ENCODE measurements around the gene ARMC6.

The ARMC6 gene

DNA sequence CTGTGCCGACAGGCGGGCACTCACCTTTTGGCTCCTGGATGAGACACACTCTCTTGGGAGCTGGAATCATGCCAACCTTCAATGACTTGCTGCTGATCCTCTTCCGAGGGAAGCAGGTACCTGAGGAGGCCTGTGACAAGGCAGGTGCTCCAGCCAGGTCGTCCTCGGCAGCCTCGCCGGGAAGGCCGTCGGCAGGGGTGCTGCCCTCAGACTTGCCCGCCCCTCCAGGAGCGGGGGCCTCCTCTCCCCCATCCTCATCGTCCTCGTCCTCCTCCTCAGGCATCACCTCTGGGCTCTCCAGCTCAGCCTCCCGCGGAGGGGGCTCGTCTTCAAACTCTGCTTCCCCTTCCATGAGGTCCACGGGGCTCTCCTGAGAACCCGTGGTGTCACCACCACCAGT, 29.3 kb upstream of the ARMC6 start:
- Histone ChIP-seq H3K27ac (ENCODE audit: low read depth, low read length) (no peak overlapping the region), H4K20me1 (ENCODE audit: low read depth, low read length) (no peaks in the 10 kb centered on the region), H3K9ac (ENCODE audit: low read length) (no peak overlapping the region), H3K36me3 (ENCODE audit: low read length) (peaks cover 12% of the 10 kb centered on the region; the same call in 1 of the 2 replicates), H3K4me2 (ENCODE audit: low read depth, low read length, poor library complexity, severe bottlenecking) (no peak overlapping the region), H3K27me3 (ENCODE audit: low read length) (no peaks in the 10 kb centered on the region), H3K79me2 (ENCODE audit: insufficient read depth, low read length) (no peaks in the 10 kb centered on the region), H3K9me3 (ENCODE audit: insufficient read depth, low read length) (no peaks in the 10 kb centered on the region), H3K4me3 (ENCODE audit: insufficient read depth, low read length, poor library complexity, severe bottlenecking) (no peak overlapping the region), H2AFZ (ENCODE audit: low read depth, low read length, severe bottlenecking) (no peak overlapping the region), H3F3A (ENCODE audit: insufficient read depth) (no peaks in the 10 kb centered on the region), H3K9me2 (replicated peaks; ENCODE audit: insufficient read depth, low read length) (no peaks in the 10 kb centered on the region)
- TF ChIP-seq EZH2phosphoT487 (conservative IDR thresholded peaks at IDR 0.05; ENCODE audit: low read length) (no peak), CTCF (IDR thresholded peaks at IDR 0.05; ENCODE audit: insufficient read depth, low read length, poor library complexity, severe bottlenecking) (no peak)

GRCh38 chr19:19006213-19006612, 27.2 kb upstream of the ARMC6 start:
- Histone ChIP-seq H4K20me1 (ENCODE audit: low read depth, low read length) (no peaks in the 10 kb centered on the region), H3K4me2 (ENCODE audit: low read depth, low read length, poor library complexity, severe bottlenecking) (no peak overlapping the region), H3K79me2 (ENCODE audit: insufficient read depth, low read length) (no peaks in the 10 kb centered on the region), H3F3A (ENCODE audit: insufficient read depth) (no peaks in the 10 kb centered on the region), H3K9me3 (ENCODE audit: insufficient read depth, low read length) (no peaks in the 10 kb centered on the region), H3K27ac (ENCODE audit: low read depth, low read length) (no peak overlapping the region), H3K4me3 (ENCODE audit: insufficient read depth, low read length, poor library complexity, severe bottlenecking) (no peak overlapping the region), H2AFZ (ENCODE audit: low read depth, low read length, severe bottlenecking) (no peak overlapping the region), H3K9ac (ENCODE audit: low read length) (no peak overlapping the region), H3K36me3 (ENCODE audit: low read length) (peaks cover 12% of the 10 kb centered on the region; the same call in 1 of the 2 replicates), H3K9me2 (replicated peaks; ENCODE audit: insufficient read depth, low read length) (no peaks in the 10 kb centered on the region), H3K27me3 (ENCODE audit: low read length) (no peaks in the 10 kb centered on the region)
- TF ChIP-seq EZH2phosphoT487 (conservative IDR thresholded peaks at IDR 0.05; ENCODE audit: low read length) (no peak), CTCF (IDR thresholded peaks at IDR 0.05; ENCODE audit: insufficient read depth, low read length, poor library complexity, severe bottlenecking) (no peak)

DNA sequence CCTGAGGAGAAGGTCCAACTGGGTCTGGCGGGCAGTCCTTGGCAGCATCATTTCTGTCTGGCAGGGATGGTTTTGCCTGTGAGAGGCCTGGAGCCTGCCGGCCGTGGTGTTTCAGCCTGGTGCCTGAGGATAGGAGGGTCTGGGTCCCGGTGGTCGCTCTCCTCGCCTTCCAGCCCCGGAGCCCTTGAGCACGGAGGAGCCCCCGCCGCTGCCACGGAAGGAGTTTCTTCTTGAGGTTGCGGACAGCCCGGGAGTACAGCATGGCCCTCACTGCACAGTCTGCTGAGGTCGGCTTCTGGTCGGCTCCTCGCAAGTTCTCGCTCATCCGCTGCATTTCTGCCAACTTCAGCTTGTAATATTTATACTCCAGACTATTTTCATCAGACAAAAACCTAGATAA, 23.5 kb upstream of the ARMC6 start:
- Histone ChIP-seq H3K9me2 (replicated peaks; ENCODE audit: insufficient read depth, low read length) (no peaks in the 10 kb centered on the region), H3K4me2 (ENCODE audit: low read depth, low read length, poor library complexity, severe bottlenecking) (no peak overlapping the region), H2AFZ (ENCODE audit: low read depth, low read length, severe bottlenecking) (no peak overlapping the region), H4K20me1 (ENCODE audit: low read depth, low read length) (no peaks in the 10 kb centered on the region), H3K9me3 (ENCODE audit: insufficient read depth, low read length) (no peaks in the 10 kb centered on the region), H3K36me3 (ENCODE audit: low read length) (peaks cover 10% of the 10 kb centered on the region; the same call in 1 of the 2 replicates), H3K4me3 (ENCODE audit: insufficient read depth, low read length, poor library complexity, severe bottlenecking) (no peak overlapping the region), H3K79me2 (ENCODE audit: insufficient read depth, low read length) (peaks cover 5% of the 10 kb centered on the region), H3K27me3 (ENCODE audit: low read length) (no peaks in the 10 kb centered on the region), H3K27ac (ENCODE audit: low read depth, low read length) (no peak overlapping the region), H3K9ac (ENCODE audit: low read length) (no peak overlapping the region), H3F3A (ENCODE audit: insufficient read depth) (no peaks in the 10 kb centered on the region; the same call in 1 of the 2 replicates)
- no peak for TF ChIP-seq EZH2phosphoT487 (conservative IDR thresholded peaks at IDR 0.05; ENCODE audit: low read length)
- TF ChIP-seq CTCF (IDR thresholded peaks at IDR 0.05; ENCODE audit: insufficient read depth, low read length, poor library complexity, severe bottlenecking): no peak

Data from SU-DHL-6 (cell line).